Ovary (tissue), 9 donors: ENCODE results near the gene IGF1. TPM values are rescaled to one million over a fixed set of nuclear protein-coding genes. Genes with fewer than 3 reads are reported as not detected.

Experiments used
- DNase-seq, 5 donors: peaks; one replicate each; pipeline ENCODE4 v3.0.0-alpha.2; 2019 to 2020
- H3K27ac ChIP-seq, 2 donors: fragments of 200-600 bp; one replicate each; pipeline versions ENCODE4 v1.5.1 to v1.8.0; 2019 to 2022
- H3K27me3 ChIP-seq: fragments of 200-600 bp; one replicate; pipeline ENCODE4 v1.8.0; 2022
- H3K36me3 ChIP-seq: fragments of 200-600 bp; sonication (generic); one replicate; pipeline ENCODE4 v1.5.1; 2019
- H3K4me1 ChIP-seq: one replicate; pipeline ENCODE4 v1.8.1; 2013; ENCODE audit warnings: mild to moderate bottlenecking, moderate library complexity; ENCODE audit not compliant: insufficient read depth
- H3K4me3 ChIP-seq: fragments of 200-600 bp; sonication (generic); one replicate; pipeline ENCODE4 v1.5.1; 2017
- H3K9me3 ChIP-seq, 2 donors: fragments of 200-600 bp in 1 of 2; sonication (generic) in 1 of 2; one replicate each; pipeline versions ENCODE4 v1.5.1 to v1.8.1; 2013 to 2019; ENCODE audit warnings: mild to moderate bottlenecking in 1 of 2, moderate library complexity in 1 of 2
- EP300 ChIP-seq: sonication (generic); formaldehyde crosslinking; IDR thresholded peaks from one replicate; pipeline ENCODE4 v1.6.1; 2017; ENCODE audit warnings: antibody characterized with exemption
- POLR2A ChIP-seq: fragments of 450-650 bp; IDR thresholded peaks from one replicate; pipeline ENCODE4 v1.6.1; 2017; ENCODE audit warnings: antibody characterized with exemption, mild to moderate bottlenecking, moderate library complexity
- WGBS, 3 donors: extraction: QIAGEN DNeasy Blood & Tissue Kit in 1 of 3; methylation state at CpG; one replicate each; pipeline versions ENCODE4 v1.1.5 to v1.1.7; 2013 to 2017; 5-methylcytosine and 5-hydroxymethylcytosine counted together
- intact Hi-C, 4 donors: fragments of 100-400 bp; cut with DNase I; formaldehyde crosslinking; loops; one replicate each; pipeline versions ENCODE4 v1.11.0 to v1.15.1; 2022 to 2023
- polyA plus RNA-seq, 2 donors: library from polyadenylated mRNA; stranded (reverse); fragments of 200-250 nt in 1 of 2; fragments of 350-450 nt in 1 of 2; fragmentation: Illumina TruSeq in 1 of 2; extraction: RNeasy Lipid Tissue Mini Kit (QIAGEN cat#74804) in 1 of 2; gene quantifications; one replicate each; pipeline ENCODE4 v1.2.3, GENCODE V29; 2013 to 2014
- total RNA-seq, 7 donors: library from RNA; depleted of rRNA in 2 of 7; stranded (reverse); fragments of >200 nt in 2 of 7; fragmentation: NEBNext Ultra II Directional in 3 of 7; extraction: Animal tissue kit (Norgen Biotek cat#: 25700) in 3 of 7; gene quantifications; one replicate each; pipeline versions ENCODE4 v1.1.0 to v1.2.4, GENCODE V29; 2016 to 2023
- TF ChIP-seq, protein P1 (sequence below), 3 donors: fragments of 450-650 bp in 2 of 3; fragments of 200-600 bp in 1 of 3; IDR thresholded peaks; one replicate each; pipeline versions ENCODE4 v1.5.1 to v1.8.0; 2016 to 2022; ENCODE audit warnings: antibody characterized with exemption in 3 of 3, mild to moderate bottlenecking in 1 of 3
- donor health status: DM: no; HTN: no; CAD: no; lungs with moderate emphysema.
- donor health status: DM: no; HTN: no; CAD: no.
- donor health status: Bipolar disorder and iron deficiency.
- donor health status: DM: yes; HTN: yes; CAD: no.
- donor health status: DM: no; HTN: no; CAD: no.
- donor health status: DM: yes; HTN: yes; CAD: no.

IGF1 gene
- total and polyA plus RNA-seq, 9 donors, result 1.4 to 44.4 (median 9.3) TPM

DNA sequence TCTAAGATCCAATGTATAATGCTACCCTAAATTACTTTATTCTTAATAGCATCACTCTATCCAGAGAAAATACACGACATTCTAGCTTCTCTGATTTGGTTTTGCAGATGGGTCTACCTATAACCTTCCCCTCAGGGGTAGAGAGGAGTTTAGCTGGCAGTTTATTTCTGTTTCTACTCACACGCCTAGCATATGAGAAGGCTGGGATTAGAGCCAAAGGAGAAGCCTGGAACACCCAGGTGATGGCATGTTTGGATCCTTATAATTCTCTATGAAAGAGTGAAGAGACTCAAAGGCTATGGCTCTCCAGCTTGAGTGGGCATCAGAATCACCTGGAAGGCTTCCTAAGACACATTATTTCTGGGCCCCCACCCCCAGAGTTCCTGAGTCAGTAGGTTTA lies 131.3 kb downstream of the IGF1 start:
- Histone ChIP-seq H3K27ac (no peak overlapping the region), H3K27me3 (no peaks in the 10 kb centered on the region), H3K4me3 (no peak overlapping the region), H3K36me3 (no peaks in the 10 kb centered on the region), H3K4me1 (peaks cover 11% of the 10 kb centered on the region), H3K9me3 (no peaks in the 10 kb centered on the region)
- intact Hi-C loops, result no loop called here
- no peak for TF ChIP-seq POLR2A
- no peak for TF ChIP-seq EP300
- TF ChIP-seq, protein P1, sequence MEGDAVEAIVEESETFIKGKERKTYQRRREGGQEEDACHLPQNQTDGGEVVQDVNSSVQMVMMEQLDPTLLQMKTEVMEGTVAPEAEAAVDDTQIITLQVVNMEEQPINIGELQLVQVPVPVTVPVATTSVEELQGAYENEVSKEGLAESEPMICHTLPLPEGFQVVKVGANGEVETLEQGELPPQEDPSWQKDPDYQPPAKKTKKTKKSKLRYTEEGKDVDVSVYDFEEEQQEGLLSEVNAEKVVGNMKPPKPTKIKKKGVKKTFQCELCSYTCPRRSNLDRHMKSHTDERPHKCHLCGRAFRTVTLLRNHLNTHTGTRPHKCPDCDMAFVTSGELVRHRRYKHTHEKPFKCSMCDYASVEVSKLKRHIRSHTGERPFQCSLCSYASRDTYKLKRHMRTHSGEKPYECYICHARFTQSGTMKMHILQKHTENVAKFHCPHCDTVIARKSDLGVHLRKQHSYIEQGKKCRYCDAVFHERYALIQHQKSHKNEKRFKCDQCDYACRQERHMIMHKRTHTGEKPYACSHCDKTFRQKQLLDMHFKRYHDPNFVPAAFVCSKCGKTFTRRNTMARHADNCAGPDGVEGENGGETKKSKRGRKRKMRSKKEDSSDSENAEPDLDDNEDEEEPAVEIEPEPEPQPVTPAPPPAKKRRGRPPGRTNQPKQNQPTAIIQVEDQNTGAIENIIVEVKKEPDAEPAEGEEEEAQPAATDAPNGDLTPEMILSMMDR (IDR thresholded peaks at IDR 0.05), result no peak
- DNase-seq, result no peak
- WGBS, 3 donors, result 67 to 84% (median 74%) methylated on average over 2 of the region's 2 CpGs

- TF ChIP-seq POLR2A (no peak), EP300 (no peak)
- TF ChIP-seq, protein P1 (IDR thresholded peaks at IDR 0.05), result no peak
- WGBS, 3 donors, result 8 to 20% (median 16%) methylated on average over 4 of the region's 4 CpGs
- Histone ChIP-seq H3K9me3 (no peaks in the 10 kb centered on the region), H3K4me1 (peaks cover 11% of the 10 kb centered on the region), H3K27ac (no peak overlapping the region), H3K4me3 (no peak overlapping the region), H3K36me3 (no peaks in the 10 kb centered on the region), H3K27me3 (no peaks in the 10 kb centered on the region)
- DNase-seq, result no peak
- intact Hi-C loops, result no loop called here
These were observed 132.6 kb downstream of the IGF1 start for GRCh38 chr12:102347811-102348210.
